ENCODE data around the gene TUBGCP4. TPM values are rescaled to one million over a fixed set of nuclear protein-coding genes. Genes with fewer than 3 reads are reported as not detected.

TUBGCP4 gene
- total RNA-seq, 1 experiment from 2014 or later, result 38.6 TPM

GRCh38 chr15:43330780-43331087 is 40.2 kb upstream of the TUBGCP4 start:
- H2AFZ ChIP-seq (ENCODE audit: low read depth, low read length, poor library complexity, severe bottlenecking), result no peak overlapping the region
- intact Hi-C loops (cut with micrococcal nuclease), result no loop called here
- H3K27ac ChIP-seq (ENCODE audit: low read depth, low read length), result peak overlapping the region; percentile 65; the same call in 1 of the 2 replicates
- H3K9ac ChIP-seq (ENCODE audit: low read length), result peak overlapping the region; percentile 67
- ATAC-seq (peak; percentile 36; the same call in 1 of the 2 replicates), DNase-seq (ENCODE audit: low read depth, low spot score) (no peak)
- TF ChIP-seq JUND (IDR thresholded peaks at IDR 0.05) (no peak), REST (IDR thresholded peaks at IDR 0.05; ENCODE audit: low read depth) (no peak), SRF (IDR thresholded peaks at IDR 0.05; ENCODE audit: low read depth) (no peak), POLR2A (IDR thresholded peaks at IDR 0.05; ENCODE audit: borderline replicate concordance, extremely low read depth, insufficient read depth, insufficient read length) (no peak), YY1 (IDR thresholded peaks at IDR 0.05; ENCODE audit: extremely low read depth, insufficient replicate concordance, low read depth, low read length) (no peak), EZH2phosphoT487 (IDR thresholded peaks at IDR 0.05; ENCODE audit: borderline replicate concordance) (no peak), EZH2 (IDR thresholded peaks at IDR 0.05) (no peak)
- TF ChIP-seq, protein P1, sequence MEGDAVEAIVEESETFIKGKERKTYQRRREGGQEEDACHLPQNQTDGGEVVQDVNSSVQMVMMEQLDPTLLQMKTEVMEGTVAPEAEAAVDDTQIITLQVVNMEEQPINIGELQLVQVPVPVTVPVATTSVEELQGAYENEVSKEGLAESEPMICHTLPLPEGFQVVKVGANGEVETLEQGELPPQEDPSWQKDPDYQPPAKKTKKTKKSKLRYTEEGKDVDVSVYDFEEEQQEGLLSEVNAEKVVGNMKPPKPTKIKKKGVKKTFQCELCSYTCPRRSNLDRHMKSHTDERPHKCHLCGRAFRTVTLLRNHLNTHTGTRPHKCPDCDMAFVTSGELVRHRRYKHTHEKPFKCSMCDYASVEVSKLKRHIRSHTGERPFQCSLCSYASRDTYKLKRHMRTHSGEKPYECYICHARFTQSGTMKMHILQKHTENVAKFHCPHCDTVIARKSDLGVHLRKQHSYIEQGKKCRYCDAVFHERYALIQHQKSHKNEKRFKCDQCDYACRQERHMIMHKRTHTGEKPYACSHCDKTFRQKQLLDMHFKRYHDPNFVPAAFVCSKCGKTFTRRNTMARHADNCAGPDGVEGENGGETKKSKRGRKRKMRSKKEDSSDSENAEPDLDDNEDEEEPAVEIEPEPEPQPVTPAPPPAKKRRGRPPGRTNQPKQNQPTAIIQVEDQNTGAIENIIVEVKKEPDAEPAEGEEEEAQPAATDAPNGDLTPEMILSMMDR (IDR thresholded peaks at IDR 0.05 in 2 of 3, conservative IDR thresholded peaks at IDR 0.05 in 1 of 3; ENCODE audit: borderline replicate concordance in 1 of 3, insufficient read depth in 1 of 3, low read depth in 2 of 3, low read length in 2 of 3), result no peak
- no peaks in the 10 kb centered on the region for H3K9me3 ChIP-seq (ENCODE audit: control insufficient read depth in 1 of 2, insufficient read depth in 1 of 2, low read depth in 1 of 2, low read length in 2 of 2)
- CTCF ChIA-PET, result no interaction called here
- peak overlapping the region; percentile 64 to 70 for H3K4me3 ChIP-seq (replicated peaks in 1 of 2; ENCODE audit: low read depth in 1 of 2, low read length in 2 of 2)
- no peaks in the 10 kb centered on the region for H3K9me2 ChIP-seq (ENCODE audit: insufficient read depth)
- H3K4me1 ChIP-seq (ENCODE audit: control insufficient read depth in 1 of 2, insufficient read depth in 2 of 2, low read length in 2 of 2), result peaks cover 4 to 14% of the 10 kb centered on the region in 2 experiments; a peak in 3 of 4 replicates
- H4K20me1 ChIP-seq (ENCODE audit: insufficient read depth), result no peaks in the 10 kb centered on the region
- POLR2A ChIA-PET, result no interaction called here
- no peaks in the 10 kb centered on the region for H3K27me3 ChIP-seq (ENCODE audit: insufficient read depth, low read length)
- peak overlapping the region; percentile 61 for H3K4me2 ChIP-seq (ENCODE audit: low read length)
- H3K79me2 ChIP-seq (ENCODE audit: insufficient read depth, low read length), result peaks cover 10% of the 10 kb centered on the region; the same call in 1 of the 2 replicates
- RAD21 ChIA-PET (ENCODE audit: low non-redundant PET in 1 of 2, low total read pairs in 2 of 2, uncharacterized antibody in 2 of 2, unreplicated experiment in 2 of 2), result no interaction called here
- TSS peak; percentile 92 for BruUV-seq (replicated peaks)
- H3K36me3 ChIP-seq (ENCODE audit: control insufficient read depth in 1 of 2, insufficient read depth in 2 of 2, low read length in 2 of 2), result no peaks in the 10 kb centered on the region
